Left lung (tissue), 10 donors: ENCODE results near the gene SLC38A4. TPM values are rescaled to one million over a fixed set of nuclear protein-coding genes. Genes with fewer than 3 reads are reported as not detected.

ENCODE experiments used
- ATAC-seq: fragments of 200-7000 bp; cut with Tn5 transposase; one replicate; pipeline ENCODE4 v1.9.1; 2020; ENCODE audit warnings: moderate library complexity
- DNase-seq, 4 donors: peaks; one replicate each; pipeline ENCODE4 v3.0.0-alpha.2; 2013 to 2020
- H3K27ac ChIP-seq, 2 donors: fragments of 200-600 bp; sonication (generic) in 1 of 2; one replicate each; pipeline versions ENCODE4 v1.5.0 to v1.8.0; 2020 to 2021
- H3K27me3 ChIP-seq, 2 donors: fragments of 200-600 bp; sonication (generic) in 1 of 2; one replicate each; pipeline versions ENCODE4 v1.5.0 to v1.8.0; 2020 to 2021
- H3K36me3 ChIP-seq, 2 donors: fragments of 200-600 bp; sonication (generic) in 1 of 2; one replicate each; pipeline versions ENCODE4 v1.5.0 to v1.8.0; 2020 to 2021
- H3K4me1 ChIP-seq, 2 donors: fragments of 200-600 bp; one replicate each; pipeline ENCODE4 v1.8.0; 2021
- H3K4me3 ChIP-seq, 2 donors: fragments of 200-600 bp; sonication (generic) in 1 of 2; one replicate each; pipeline versions ENCODE4 v1.5.0 to v1.8.0; 2020 to 2021; ENCODE audit warnings: mild to moderate bottlenecking in 1 of 2
- H3K9me3 ChIP-seq, 2 donors: fragments of 200-600 bp; sonication (generic) in 1 of 2; one replicate each; pipeline versions ENCODE4 v1.5.0 to v1.8.0; 2020 to 2021
- intact Hi-C, 2 donors: fragments of 100-400 bp; cut with DNase I; formaldehyde crosslinking; loops; one replicate each; pipeline versions ENCODE4 v1.11.2 to v1.14.2; 2022
- polyA plus RNA-seq, 6 donors: library from polyadenylated mRNA; unstranded; fragments of 120-200 nt; gene quantifications; one replicate each; pipeline ENCODE4 v1.2.1, GENCODE V29; 2013; ENCODE audit not compliant: insufficient read length in 6 of 6
- total RNA-seq, 2 donors: library from RNA; stranded (reverse); fragmentation: NEBNext Ultra II Directional; extraction: Animal tissue kit (Norgen Biotek cat#: 25700); gene quantifications; one replicate each; pipeline ENCODE4 v1.2.1, GENCODE V29; 2021
- TF ChIP-seq, protein P1 (sequence below), 2 donors: fragments of 200-600 bp; sonication (generic) in 1 of 2; IDR thresholded peaks; one replicate each; pipeline versions ENCODE4 v1.5.0 to v1.8.0; 2021; ENCODE audit warnings: antibody characterized with exemption in 2 of 2
- donor health status: DM: no; HTN: yes; CAD: no.
- donor health status: DM: no; HTN: no; CAD: no.

Gene SLC38A4
- total and polyA plus RNA-seq, 8 donors = 0.85 to 7.1 (median 5.4) TPM

DNA sequence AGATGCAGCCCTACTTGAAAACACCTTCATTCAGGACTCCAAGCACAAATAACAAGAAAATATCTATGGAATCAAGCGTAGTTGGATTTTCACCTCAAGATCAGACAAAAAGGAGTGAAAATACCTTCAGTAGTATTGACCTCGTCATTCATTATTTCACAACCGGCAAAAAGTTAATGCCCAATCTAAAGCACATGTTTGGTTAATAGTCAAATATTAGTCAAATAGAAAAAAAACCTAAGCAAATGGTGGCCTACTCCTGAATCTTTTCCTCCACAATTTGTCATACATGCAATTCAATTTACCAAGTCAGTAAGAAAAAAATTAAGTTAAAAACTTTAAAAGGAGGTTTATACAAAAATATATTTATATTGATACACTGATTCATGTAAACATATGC is 50.0 kb downstream of the SLC38A4 start:
- ATAC-seq (no peak), DNase-seq (no peak)
- TF ChIP-seq, protein P1, sequence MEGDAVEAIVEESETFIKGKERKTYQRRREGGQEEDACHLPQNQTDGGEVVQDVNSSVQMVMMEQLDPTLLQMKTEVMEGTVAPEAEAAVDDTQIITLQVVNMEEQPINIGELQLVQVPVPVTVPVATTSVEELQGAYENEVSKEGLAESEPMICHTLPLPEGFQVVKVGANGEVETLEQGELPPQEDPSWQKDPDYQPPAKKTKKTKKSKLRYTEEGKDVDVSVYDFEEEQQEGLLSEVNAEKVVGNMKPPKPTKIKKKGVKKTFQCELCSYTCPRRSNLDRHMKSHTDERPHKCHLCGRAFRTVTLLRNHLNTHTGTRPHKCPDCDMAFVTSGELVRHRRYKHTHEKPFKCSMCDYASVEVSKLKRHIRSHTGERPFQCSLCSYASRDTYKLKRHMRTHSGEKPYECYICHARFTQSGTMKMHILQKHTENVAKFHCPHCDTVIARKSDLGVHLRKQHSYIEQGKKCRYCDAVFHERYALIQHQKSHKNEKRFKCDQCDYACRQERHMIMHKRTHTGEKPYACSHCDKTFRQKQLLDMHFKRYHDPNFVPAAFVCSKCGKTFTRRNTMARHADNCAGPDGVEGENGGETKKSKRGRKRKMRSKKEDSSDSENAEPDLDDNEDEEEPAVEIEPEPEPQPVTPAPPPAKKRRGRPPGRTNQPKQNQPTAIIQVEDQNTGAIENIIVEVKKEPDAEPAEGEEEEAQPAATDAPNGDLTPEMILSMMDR (IDR thresholded peaks at IDR 0.05) = no peak
- H3K36me3 ChIP-seq = no peaks in the 10 kb centered on the region
- intact Hi-C loops = no loop called here
- no peak overlapping the region for H3K27ac ChIP-seq
- no peak overlapping the region for H3K4me3 ChIP-seq
- H3K27me3 ChIP-seq = no peaks in the 10 kb centered on the region
- no peaks in the 10 kb centered on the region for H3K4me1 ChIP-seq
- no peaks in the 10 kb centered on the region for H3K9me3 ChIP-seq

DNA sequence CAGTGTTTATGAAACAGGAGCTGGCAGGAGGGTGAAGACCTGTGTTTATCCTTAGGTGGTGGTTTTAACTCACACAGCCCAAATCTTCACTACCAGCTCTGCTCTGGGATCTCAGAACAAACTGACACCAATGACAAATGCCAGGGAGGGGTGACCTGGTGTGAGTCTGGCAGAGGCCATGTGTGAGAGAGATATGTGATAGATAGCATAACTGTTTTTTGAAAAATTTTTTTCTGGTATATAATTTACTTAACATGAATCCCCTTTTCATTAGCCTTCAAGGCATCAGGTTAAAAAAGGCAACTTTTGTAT is 51.5 kb downstream of the SLC38A4 start:
- DNase-seq (no peak), ATAC-seq (no peak)
- Histone ChIP-seq H3K36me3 (no peaks in the 10 kb centered on the region), H3K27me3 (no peaks in the 10 kb centered on the region), H3K4me3 (no peak overlapping the region), H3K4me1 (no peaks in the 10 kb centered on the region), H3K27ac (no peak overlapping the region), H3K9me3 (no peaks in the 10 kb centered on the region)
- TF ChIP-seq, protein P1 (IDR thresholded peaks at IDR 0.05) = no peak
- intact Hi-C loops = no loop called here

DNA sequence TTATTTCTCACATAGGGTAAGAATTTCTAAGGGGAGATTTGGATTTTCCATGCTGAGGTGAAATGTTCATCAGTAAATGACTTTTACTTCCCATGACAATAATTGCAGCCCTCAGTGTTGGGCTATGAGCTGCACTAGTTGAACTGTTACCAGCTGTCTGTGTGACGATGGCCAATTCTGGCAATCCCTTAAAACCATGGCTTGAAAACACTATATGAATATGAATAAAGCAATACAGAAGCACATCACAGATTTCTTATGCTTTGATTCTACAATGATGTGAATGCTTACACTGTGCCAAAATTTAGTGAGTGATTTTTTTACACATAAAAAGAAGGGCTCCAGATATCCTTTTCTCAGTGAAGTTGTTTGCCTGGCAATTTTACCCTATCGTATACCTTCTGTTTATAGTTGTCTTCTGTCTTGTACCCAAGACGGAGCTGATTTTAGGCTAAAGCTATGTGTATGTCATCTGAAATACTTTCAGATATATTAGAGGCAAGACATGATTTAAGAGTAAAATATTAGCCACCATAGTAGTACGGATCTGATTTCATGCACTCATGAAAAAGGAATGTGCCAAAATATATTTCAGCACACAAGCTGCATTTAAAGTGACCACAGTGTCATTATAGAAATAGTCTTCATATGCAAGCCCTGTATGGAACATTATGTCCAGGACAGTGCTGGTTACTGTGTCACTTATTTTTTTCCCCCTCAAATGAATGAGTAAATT is 52.0 kb downstream of the SLC38A4 start:
- TF ChIP-seq, protein P1 (IDR thresholded peaks at IDR 0.05) = no peak
- no peak for DNase-seq
- H3K36me3 ChIP-seq = no peaks in the 10 kb centered on the region
- H3K27ac ChIP-seq = no peak overlapping the region
- H3K4me1 ChIP-seq = no peaks in the 10 kb centered on the region
- no peak for ATAC-seq
- no peak overlapping the region for H3K4me3 ChIP-seq
- H3K9me3 ChIP-seq = no peaks in the 10 kb centered on the region
- intact Hi-C loops = no loop called here
- no peaks in the 10 kb centered on the region for H3K27me3 ChIP-seq

DNA sequence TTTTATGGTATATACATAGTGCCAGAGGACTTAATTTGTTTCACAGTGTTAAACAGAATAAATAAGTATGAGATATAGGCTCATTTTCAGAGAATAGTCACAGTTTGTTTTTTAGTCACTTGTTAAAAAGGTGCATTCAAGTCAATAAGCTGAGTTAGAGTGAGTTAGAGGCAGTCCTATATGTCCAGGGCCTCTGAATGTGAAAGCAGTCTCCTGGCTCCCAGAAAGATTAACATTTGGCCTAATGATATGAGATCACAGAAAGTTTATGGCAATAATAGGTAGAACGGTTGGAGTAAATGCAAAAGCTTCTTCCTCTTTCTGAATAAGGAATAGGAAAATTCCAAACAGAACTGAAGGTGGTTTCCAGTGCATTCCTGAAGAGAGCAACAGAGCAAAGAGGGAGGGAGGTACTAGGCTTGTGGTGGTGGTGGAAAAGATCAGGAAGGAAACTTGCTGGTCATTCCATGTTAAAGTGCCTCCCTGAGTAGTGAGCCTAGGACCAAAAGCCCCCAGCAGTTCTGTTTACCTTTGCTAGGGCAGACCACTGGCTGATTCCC is 54.4 kb downstream of the SLC38A4 start:
- no peak for DNase-seq
- TF ChIP-seq, protein P1 (IDR thresholded peaks at IDR 0.05) = no peak
- peak; percentile 58 for ATAC-seq
- H3K4me1 ChIP-seq = no peaks in the 10 kb centered on the region
- no peaks in the 10 kb centered on the region for H3K36me3 ChIP-seq
- H3K4me3 ChIP-seq = no peak overlapping the region
- no peaks in the 10 kb centered on the region for H3K27me3 ChIP-seq
- no peak overlapping the region for H3K27ac ChIP-seq
- H3K9me3 ChIP-seq = no peaks in the 10 kb centered on the region
- intact Hi-C loops = no loop called here

DNA sequence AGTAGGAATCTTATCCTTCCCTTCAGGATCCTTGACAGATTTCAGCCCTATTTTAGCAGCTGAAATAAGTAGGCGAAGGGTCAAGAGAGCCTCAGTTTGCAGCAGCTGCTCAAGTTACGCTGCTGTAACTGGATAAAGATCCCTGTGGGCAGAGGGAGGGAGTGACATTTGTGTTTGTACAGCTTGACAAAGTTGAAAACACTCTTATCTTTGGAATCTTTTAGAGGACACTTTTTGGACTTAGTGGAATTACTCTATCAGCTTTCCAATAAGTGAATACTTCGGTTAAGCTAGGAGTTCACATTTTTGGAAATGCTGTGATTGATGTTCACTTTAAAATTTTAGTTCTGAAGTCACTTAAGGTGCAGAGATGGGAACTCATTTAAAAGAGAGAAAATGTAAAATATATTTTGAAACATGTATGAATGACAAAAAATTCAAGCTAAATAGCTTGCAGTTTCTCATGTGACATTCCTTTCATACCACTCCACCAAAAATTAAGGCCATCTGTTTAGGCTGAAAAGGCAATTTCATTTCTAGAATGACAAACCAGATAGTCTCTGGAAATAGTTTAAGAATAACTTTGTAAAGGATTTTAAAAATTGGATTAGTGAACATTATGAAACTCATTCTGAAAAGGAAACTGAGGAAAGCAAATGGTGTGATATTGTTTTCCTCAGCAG is 55.2 kb downstream of the SLC38A4 start:
- H3K27ac ChIP-seq = no peak overlapping the region
- ATAC-seq = peak; percentile 88

More for the DNA sequence above, 55.2 kb downstream of the SLC38A4 start:
- intact Hi-C loops = no loop called here
- H3K27me3 ChIP-seq = no peaks in the 10 kb centered on the region
- H3K4me1 ChIP-seq = no peaks in the 10 kb centered on the region
- H3K9me3 ChIP-seq = no peaks in the 10 kb centered on the region
- TF ChIP-seq, protein P1 (IDR thresholded peaks at IDR 0.05) = no peak
- no peak overlapping the region for H3K4me3 ChIP-seq
- no peaks in the 10 kb centered on the region for H3K36me3 ChIP-seq
- peak in 1 of 4 donors; percentile 36 for DNase-seq
